ENCODE data around the gene ATP13A2. TPM values are rescaled to one million over a fixed set of nuclear protein-coding genes. Genes with fewer than 3 reads are reported as not detected.
"Not testable (repeated sequence)": the region's sequence is repeated elsewhere in the genome, so short reads cannot be mapped to it uniquely, and the experiment has no call there.

Gene ATP13A2
- total RNA-seq, 1 experiment from 2014 or later: 9.8 TPM

DNA sequence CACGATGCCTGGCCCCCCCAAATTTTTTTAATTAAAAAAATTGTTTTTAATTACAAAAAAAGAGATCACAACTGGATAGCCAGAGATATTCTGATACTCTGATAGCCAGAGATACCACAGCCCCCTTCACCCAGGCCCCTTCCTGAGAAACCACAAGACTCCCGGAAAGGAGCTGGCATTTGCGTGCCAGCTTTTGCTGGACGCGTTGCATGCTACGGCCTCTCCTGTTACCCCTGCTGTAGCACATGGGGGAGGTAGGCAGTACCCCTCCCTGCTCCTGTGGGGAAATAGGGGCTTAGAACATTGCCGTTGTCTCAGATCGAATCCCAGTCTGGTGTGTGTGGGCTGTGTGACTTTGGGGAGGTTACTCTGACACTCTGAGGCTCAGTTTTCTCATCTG is 54.0 kb downstream of the ATP13A2 start:
- DNase-seq (ENCODE audit: low spot score): no peak

GRCh38 chr1:16956775-16957174 is 55.0 kb downstream of the ATP13A2 start:
- no peak for DNase-seq (ENCODE audit: low spot score)

DNA sequence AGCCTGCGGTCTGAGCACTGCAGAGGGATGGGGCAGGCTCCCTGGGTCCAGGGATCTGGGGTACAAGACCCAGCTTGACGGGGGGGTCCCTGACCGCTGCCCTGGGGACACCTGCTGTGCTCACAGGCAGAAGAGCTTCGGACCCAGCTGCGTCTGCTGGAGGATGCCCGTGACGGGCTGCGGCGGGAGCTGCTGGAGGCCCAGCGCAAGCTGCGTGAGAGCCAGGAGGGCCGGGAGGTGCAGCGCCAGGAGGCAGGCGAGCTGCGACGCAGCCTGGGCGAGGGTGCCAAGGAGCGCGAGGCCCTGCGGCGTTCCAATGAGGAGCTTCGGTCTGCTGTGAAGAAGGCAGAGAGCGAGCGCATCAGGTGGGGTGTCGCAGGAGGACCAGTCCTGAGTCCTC is 56.5 kb downstream of the ATP13A2 start:
- no peak for DNase-seq (ENCODE audit: low spot score)

GRCh38 chr1:16954579-16954978 is 57.1 kb downstream of the ATP13A2 start:
- DNase-seq (ENCODE audit: low spot score): no peak

- DNase-seq (ENCODE audit: low spot score): not testable (repeated sequence)
These were observed 59.4 kb downstream of the ATP13A2 start for GRCh38 chr1:16952376-16952775.

GRCh38 chr1:16949026-16949425 is 62.7 kb downstream of the ATP13A2 start:
- DNase-seq (ENCODE audit: low spot score): peak; percentile 63

DNA sequence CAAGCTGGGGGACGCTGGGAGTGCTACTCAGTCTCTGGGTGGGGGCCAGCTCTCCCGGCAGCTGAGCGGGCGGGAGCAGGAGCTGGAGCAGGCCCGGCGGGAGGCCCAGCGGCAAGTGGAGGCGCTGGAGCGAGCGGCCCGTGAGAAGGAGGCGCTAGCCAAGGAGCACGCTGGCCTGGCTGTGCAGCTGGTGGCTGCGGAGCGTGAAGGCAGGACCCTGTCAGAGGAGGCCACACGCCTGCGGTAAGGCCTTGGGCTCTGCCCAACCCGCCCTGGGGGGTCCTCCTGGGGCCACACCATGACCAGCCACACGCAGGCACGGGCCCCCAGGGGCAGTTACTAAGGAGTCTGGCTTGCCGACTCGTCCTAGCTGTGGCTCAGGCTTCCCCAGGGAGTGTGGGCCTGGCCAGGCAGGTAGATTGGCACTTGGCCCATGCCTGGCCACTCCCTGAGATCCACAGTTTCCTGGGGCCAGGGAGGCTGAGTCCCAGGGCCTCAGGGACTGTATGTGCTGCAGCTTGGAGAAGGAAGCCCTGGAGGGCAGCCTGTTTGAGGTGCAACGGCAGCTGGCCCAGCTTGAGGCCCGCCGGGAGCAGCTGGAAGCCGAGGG is 63.3 kb downstream of the ATP13A2 start:
- not testable (repeated sequence) for DNase-seq (ENCODE audit: low spot score)

DNA sequence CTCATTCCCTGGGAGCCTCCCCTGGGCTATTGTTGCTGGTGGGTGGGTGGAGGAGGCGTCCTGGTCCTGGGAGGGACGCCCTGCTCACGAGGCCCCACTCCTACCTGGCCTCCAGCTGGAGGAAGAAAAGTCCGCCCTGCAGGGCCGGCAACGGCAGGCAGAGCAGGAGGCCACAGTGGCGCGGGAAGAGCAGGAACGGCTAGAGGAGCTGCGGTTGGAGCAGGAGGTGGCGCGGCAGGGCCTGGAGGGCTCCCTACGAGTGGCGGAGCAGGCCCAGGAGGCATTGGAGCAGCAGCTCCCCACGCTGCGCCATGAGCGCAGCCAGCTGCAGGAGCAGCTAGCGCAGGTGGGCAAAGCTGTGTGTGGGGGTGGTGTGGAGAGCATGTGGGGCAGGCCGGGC is 65.1 kb downstream of the ATP13A2 start:
- no peak for DNase-seq (ENCODE audit: low spot score)

DNA sequence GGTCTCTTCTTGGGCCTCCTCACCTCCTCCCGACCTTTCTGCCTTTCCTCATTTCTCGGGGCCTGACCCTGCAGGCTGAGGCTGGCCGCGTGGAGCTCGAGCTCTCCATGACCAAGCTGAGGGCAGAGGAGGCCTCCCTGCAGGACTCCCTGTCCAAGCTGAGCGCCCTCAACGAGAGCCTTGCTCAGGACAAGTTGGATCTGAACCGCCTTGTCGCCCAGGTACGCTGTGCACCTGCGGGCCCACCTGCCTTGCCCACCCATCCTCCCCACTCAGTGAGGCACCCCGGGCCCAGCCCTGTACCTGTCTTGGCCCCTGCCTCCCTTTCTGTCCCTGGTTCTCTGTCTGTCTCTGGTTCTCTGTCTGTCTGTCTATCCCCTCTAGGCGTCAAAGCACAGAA is 65.5 kb downstream of the ATP13A2 start:
- DNase-seq (ENCODE audit: low spot score): not testable (repeated sequence)

- not testable (repeated sequence) for DNase-seq (ENCODE audit: low spot score)
These were observed 66.2 kb downstream of the ATP13A2 start for GRCh38 chr1:16945512-16945911.

DNA sequence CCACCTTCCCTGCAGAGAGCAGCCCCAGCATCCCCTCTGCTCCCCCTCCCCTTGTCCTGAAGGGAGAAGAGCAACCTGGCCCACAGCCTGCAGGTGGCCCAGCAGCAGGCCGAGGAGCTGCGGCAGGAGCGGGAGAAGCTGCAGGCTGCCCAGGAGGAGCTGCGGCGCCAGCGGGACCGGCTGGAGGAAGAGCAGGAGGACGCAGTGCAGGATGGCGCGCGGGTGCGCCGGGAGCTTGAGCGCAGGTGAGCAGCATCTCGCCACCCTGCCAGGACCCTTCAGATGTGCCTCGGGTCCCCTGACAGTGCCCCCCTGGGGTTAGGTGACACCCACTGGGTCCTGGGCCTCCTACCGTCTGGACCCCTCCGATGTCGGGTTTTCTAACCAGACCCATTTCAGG is 67.7 kb downstream of the ATP13A2 start:
- DNase-seq (ENCODE audit: low spot score): no peak

DNA sequence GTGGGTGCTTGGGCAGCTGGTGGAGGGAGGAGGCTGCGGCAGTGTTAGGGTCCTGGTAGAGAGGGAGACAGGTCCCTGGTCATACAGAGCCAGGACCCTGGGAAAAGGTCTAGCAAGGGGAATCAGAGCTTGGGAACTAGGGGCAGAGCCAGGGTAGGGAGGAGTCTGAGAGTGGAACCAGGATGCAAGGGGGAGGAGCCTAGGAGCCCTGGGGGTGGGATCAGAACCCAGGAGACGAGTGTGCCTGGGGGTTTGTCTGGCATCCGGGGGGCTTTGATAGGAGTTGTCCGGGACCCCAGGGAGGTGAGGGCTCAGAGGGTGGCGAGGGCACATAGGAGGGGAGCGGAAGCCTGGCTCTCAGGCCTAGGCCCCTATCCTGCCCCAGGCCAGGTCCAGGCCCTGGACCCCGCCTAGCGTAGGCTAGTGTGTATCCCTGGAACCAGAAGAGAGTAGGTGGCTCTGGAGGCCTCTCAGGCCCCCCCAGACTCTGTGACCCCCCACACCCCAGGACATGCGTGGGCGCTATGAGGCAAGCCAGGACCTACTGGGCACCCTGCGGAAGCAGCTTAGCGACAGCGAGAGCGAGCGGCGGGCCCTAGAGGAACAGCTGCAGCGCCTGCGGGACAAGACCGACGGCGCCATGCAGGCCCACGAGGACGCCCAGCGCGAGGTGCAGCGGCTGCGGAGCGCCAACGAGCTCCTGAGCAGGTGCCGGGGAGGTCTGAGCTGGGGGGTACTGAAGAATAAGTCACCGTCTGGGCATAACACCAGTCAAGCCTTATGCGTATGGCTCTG is 72.1 kb downstream of the ATP13A2 start:
- DNase-seq (ENCODE audit: low spot score): not testable (repeated sequence)

- no peak for DNase-seq (ENCODE audit: low spot score)
These were observed 73.1 kb downstream of the ATP13A2 start for GRCh38 chr1:16938351-16939321.

DNA sequence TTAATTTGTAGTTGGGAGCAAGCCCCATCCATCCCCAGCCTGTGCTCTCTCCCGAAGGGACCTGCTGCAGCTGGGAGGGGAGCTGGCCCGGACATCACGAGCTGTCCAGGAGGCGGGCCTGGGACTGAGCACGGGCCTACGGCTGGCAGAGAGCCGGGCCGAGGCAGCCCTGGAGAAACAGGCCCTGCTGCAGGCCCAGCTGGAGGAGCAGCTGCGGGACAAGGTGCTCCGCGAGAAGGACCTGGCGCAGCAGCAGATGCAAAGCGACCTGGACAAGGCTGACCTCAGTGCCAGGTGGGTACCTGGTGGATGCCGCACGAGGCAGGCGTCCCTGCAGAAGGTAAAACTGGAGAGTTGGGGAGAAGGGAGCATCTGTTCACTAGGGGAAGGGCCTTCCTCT is 75.1 kb downstream of the ATP13A2 start:
- DNase-seq (ENCODE audit: low spot score): not testable (repeated sequence)

Other genes with a start within 250 kb of the ATP13A2 start
- not detected in 2 replicates for gene RNU1-2, start 115.9 kb downstream of the ATP13A2 start, total RNA-seq (2014; rRNA removed; shearing (Covaris generic))
- gene CROCC, start 90.0 kb downstream of the ATP13A2 start, total RNA-seq (2014; rRNA removed; shearing (Covaris generic)): 2.8 and 7.6 TPM in 2 replicates
- gene MFAP2, start 31.3 kb downstream of the ATP13A2 start, total RNA-seq (2014; rRNA removed; shearing (Covaris generic)): 14.1 and 15.8 TPM in 2 replicates
- 322 and 356 TPM in 2 replicates for gene SDHB, start 42.1 kb upstream of the ATP13A2 start, total RNA-seq (2014; rRNA removed; shearing (Covaris generic))
- gene PADI2, start 107.5 kb upstream of the ATP13A2 start, total RNA-seq (2014; rRNA removed; shearing (Covaris generic)): 0.08 and 0.12 TPM in 2 replicates
- gene PADI1, start 193.2 kb upstream of the ATP13A2 start, total RNA-seq (2014; rRNA removed; shearing (Covaris generic)): 0.02 and 1.0 TPM in 2 replicates
- gene PADI3, start 237.2 kb upstream of the ATP13A2 start, total RNA-seq (2014; rRNA removed; shearing (Covaris generic)): 5.7 and 6.0 TPM in 2 replicates

All from H4 (cell line).